Measurements from ENCODE around the gene HHEX.
A peak's percentile ranks its signal among the peaks of the same experiment; 100 is the strongest.
"Not testable (repeated sequence)": the region's sequence is repeated elsewhere in the genome, so short reads cannot be mapped to it uniquely, and the experiment has no call there.

HHEX gene

DNA sequence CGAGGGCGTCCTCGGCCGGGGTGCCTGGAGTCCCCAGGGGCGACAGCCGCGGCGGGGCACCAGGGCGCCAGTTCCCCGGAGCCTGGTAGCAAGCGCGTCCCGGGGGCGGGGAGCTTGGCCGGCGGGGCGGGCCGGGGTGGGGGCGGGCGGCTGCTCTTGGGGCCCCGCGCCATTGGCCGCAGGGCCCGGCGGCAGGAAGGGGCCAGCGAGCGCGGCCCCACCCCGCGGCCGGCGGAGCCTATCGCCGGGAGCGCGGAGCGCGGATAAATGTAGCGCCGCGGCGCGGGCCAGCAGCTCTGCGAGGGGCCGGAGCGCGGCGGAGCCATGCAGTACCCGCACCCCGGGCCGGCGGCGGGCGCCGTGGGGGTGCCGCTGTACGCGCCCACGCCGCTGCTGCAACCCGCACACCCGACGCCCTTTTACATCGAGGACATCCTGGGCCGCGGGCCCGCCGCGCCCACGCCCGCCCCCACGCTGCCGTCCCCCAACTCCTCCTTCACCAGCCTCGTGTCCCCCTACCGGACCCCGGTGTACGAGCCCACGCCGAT is at the start of gene HHEX:
Gene HHEX, plus strand, starts transcription at position 293 of the 548 bp plus-strand sequence. Its CDS starts 32 bp downstream, at position 325.
- DNase-seq: no peak

DNA sequence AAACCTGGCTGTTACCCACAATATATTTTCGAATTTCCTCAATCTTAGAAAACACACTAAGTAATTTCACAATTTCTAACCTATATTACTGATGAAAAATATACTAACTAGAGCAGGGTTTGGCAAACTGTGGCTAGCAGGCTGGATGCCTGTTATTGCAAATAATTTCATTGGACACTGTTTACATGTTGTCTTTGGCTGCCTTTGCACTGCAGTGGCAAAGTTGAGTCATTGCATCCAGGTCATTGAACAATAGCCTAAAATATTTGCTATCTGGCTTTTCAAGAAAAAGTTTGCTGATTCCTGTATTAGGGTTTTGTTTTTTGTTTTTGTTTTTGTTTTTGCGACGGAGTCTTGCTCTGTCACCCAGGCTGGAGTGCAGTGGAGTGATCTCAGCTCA is 49.6 kb upstream of the HHEX start:
- no peak for DNase-seq

DNA sequence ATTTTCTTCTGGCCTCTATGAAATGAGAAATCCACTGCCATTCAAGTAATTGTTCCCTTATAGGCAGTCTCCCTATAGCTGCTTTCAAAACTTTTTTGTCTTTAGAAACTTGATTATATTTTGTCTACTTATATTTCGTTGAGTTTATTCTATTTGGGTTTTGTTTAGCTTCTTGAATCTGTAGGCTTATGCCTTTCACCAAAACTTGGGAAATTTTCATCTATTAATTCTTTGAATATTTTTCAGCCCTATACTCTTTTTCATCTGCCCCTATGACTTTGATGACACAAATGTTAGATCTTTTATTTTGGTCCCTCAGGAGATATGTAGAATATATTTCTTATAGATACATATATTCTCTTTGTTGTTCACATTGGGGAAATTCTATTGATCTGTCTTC is 48.3 kb upstream of the HHEX start:
- no peak for DNase-seq

DNA sequence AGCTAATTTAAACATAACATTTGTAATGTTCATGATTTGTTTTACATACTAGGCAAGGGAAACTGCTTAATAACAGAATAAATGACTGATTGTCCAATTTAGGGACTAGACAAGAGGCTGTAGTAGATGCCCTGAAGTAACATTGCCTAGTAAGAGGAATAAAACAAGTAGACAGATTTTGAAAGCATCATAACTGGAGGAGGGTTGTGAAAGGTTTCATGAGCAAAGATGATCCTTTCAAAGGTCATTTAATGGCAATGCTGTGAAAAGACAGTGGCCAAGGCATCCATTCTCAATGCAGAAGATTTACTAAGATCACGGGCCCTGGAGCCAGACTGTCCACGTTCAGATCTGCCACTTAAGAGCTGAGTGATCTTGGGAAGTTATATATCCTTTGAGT is 44.8 kb upstream of the HHEX start:
- no peak for DNase-seq

DNA sequence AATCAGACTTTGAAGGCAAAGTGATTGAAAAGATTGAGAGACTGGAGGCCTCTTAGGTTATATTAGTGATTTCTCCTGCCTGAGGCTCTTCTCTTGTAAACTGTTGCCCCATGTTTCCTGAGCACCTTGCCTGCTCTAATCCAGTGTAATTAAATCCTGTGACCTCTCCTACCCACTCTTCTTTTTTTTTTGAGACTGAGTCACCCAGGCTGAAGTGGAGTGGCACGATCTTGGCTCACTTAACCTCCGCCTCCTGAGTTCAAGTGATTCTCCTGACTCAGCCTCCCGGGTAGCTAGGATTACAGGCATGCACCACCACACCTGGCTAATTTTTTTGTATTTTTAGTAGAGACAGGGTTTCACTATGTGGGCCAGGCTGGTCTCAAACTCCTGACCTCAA is 38.9 kb upstream of the HHEX start:
- not testable (repeated sequence) for DNase-seq

DNA sequence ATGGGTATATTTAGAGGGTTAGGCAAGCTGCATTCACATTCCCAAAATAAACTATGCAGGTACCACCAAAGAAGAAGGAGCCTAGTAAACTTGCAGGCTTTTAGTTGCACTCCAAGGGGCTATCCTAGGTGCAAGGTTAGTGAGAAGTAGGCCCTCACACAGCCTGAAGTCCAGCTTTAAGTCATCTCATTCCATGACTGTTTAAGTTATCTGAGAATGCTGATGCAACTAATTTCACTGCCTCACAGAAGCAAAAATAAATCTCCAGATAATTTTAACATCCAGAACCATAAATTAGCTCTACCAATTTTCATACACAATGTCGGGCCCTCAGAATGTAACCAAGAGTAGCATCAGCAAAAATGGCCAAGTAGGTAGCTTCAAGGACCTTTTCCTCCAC is 34.3 kb upstream of the HHEX start:
- DNase-seq: no peak

DNA sequence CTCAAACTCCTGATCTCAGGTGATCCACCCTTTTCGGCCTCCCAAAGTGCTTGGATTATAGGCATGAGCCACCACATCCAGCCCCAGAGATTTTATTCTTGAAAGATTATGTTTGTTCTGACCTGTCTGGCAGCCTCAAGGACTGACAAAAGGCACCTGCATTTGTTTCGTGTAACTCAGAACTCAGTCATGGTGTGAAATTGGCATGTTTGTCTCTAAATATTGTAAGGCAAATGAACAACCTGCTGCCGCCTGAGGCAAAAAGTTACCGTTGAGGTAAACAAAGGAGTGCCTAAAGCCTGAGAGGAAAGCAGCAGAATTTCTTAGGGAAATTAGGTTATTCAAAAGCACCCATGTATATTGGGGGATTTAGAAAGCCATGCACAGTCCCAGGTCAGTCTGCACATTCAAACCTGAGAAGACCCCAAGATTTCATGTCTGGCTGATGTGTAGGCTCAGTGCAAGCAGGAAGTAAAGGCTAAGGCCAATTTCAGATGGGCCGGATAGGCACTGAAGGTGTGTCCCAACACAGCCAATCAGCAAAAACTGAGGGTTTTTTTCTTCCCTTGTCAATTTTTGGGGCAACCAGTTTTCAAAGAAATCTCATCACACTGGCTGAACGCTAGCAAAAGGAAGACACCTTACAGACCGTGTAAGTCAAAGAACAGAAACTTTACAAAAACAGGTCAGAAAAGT is 33.3 kb upstream of the HHEX start:
- DNase-seq: no peak

DNA sequence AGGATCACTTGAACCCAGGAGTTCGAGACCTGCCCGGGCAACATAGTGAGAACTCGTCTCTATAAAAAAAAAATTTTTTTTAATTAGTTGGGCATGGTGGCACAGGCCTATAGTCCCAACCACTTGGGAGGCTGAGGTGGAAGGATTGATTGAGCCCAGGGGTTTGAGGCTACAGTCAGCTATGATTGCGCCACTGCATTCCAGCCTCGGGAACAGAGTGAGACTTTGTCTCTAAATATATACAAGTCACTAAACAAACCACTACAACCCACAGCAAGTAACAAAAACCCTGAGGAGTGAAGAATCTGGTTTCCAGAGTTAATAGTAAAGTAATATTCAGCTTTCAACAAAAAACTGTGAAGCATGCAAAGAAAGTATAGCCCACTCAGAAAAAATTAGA is 32.7 kb upstream of the HHEX start:
- no peak for DNase-seq

DNA sequence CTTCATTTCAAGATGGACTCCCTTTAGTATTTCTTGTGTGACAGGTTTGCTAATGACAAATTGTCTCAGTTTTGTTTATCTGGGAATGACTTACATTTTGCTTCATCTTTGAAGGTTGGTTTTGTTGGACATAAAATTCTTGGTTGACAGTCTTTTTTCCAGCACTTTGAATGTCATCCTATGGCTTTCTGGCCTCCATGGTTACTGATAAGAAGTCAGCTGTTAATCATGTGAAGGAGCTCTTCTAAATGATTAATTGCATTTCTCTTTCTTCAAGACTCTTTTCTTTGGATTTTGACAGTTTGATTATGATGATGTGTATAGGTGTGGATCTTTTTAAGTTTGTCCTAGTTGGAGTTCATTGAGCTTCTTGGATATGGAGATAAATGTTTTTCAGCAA is 26.9 kb upstream of the HHEX start:
- no peak for DNase-seq

DNA sequence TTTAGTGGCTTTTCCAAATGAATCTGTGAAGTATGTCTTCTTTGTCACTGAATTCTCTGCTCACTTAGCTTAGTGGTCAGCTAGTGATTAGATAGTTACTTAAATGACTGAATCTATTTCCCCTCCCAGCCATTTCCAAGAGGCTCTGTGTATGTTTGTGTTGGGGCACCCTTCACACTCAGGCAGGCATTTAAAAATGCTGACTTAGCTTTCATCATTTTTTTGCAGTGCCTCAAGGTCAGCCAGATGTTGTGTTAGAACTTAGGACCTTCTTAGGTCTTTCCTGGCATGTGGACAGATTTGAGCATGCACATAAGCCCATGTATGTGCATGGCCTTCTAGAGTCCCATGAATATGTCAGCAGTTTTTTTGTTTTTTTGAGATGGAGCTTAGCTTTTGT is 25.4 kb upstream of the HHEX start:
- no peak for DNase-seq

DNA sequence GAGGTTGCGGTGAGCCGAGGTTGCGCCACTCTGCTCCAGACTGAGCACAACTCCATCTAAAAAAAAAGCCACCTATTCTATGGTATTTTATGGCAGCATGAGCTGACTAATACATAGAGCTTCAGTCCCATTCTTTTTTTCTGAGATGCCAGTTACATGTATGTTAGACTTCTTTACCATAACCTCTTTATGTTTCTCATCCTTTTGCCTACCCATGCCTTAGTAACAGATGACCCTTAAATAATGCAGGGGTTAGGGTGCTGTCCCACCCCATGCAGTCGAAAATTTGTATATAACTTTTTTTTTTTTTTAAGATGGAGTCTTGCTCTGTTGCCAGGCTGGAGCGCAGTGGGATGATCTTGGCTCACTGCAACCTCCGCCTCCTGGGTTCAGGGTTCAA is 22.7 kb upstream of the HHEX start:
- DNase-seq: no peak

DNA sequence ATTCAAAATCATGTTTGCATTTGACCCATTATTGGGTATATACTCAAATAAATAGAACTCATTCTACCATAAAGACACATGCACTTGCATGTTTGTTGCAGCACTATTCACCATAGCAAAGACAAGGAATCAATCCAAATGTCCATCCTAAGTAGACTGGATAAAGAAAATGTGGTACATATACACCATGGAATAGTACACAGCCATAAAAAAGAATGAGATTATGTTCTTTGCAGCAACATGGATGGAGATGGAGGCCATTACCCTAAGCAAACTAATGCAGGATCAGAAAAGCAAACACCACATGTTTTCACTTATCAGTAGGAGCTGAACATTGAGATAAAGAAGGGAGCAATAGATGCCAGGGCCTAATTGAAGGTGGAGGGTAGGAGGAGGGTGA is 12.0 kb upstream of the HHEX start:
- no peak for DNase-seq

DNA sequence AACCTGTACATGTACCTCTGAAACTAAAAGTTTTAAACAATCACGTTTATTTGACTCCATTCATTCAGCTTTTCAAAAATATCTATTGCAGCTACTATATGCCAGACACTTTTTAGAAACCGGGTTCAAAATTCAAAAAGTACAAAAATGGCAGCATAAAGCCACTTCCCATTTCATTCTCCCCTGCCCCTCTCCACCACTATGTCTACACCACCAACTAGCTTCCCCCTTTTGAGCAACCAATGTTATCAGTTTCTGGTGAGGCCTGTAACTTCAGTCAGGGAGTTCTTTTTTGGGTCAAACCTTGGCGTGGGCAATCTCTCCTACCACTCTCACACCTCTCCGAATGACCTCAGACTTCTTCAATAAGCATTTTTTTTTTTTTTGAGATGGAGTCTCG is 11.5 kb upstream of the HHEX start:
- no peak for DNase-seq

DNA sequence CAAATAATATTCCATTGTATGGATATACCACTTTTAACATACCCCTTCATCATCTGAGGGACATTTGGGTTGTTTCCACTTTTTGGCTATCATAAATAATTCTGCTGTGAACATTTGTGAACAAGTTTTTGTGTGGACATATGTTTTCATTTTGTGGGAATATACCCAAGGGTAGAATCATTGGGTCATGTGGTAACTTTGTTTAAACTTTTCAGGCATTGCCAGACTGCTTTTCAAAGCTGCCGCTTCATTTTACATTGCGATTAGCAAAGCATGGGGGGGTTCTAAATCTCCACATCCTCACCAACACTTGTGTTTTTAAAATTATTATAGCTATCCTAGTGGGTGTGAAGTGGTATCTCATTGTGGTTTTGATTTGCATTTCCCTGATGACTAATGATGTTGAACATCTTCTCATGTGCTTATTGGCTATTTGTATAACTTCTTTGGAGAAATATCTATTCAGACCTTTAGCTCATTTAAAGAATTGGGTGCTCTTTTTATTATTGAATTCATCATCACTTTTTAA is 8.4 kb upstream of the HHEX start:
- DNase-seq: no peak

DNA sequence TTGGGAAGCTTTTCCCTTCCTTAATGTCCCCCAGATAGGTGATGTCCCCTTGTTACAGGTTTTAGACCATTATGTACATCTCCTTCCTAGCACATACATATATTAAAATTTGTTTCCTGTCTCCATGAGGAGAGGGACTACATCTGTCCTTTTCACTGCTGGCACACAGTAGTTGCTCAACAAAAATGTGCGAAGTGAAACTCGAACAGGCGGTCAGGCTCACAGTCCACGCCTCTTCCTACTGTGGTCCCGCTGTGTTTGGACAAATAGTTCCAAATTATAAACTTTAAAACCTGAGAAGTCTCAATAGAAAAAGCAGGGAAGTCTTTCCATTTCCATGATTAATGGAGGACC is 1.2 kb upstream of the HHEX start:
- DNase-seq: no peak

DNA sequence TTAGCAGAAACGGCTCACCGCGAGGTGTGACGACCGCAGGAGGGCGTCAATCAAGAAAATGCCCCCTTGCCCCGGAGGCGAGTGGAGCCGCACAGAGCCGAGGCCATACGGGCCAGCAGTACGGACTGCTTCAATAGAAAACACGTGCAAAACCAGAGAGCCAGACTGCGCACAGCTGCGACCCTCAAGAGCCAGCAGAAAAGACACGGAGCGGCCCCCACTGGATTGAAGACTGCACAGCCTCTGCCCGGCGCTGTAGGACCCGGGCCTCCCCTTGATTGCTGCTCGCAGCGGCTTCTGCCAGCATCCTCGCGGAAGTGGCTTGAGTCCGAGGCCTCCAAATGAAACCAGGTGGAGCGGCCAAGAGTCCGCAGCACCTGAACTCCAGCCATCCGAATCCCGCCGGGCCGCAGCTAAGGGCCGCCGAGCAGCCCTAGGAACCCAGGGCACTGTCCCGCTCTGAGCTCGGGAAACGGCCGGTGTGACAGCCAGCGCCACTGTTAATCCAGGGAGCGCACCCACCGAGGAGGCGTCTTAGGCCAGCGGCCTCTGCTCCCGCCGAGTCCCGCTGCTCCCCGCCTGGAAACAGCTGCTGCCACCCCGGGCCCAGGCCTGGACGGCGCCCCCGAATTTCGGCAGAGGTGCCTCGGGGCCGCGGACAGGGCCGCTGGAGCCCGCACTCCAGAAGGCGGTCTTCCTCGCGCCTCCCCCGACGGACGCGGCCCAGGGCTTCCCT is 660 bp upstream of the HHEX start:
- peak; percentile 80 for DNase-seq

DNA sequence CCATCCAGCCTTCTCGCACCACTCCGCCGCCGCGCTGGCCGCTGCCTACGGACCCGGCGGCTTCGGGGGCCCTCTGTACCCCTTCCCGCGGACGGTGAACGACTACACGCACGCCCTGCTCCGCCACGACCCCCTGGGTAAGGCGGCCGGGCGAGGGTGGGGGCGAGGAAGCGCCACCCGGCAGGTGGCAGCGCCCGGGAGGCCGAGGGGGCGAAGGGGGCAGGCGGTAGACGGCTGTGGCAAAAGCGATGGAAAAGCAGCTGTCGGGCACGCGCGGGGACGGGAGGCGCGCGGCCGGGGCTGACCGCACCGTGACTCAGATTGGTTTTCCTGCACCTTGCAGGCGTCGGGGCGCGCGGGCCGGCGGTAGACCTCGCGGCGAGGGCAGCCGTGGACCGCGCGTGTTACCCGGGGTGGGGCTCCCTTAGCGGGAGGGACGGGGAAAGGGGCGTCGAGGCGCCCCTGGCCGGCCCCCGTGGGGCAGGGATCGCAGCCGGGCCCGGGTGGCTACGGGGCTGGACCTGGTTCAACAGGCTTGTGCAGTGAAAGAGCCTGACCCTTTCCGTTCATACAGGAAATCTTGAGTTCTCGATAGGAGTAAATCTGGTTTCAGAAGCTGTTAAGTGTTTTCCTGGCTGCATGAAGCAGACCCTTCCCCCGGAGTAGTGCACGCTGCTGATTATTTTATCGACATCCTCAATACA is 608 bp downstream of the HHEX start:
- DNase-seq: peak; percentile 76

DNA sequence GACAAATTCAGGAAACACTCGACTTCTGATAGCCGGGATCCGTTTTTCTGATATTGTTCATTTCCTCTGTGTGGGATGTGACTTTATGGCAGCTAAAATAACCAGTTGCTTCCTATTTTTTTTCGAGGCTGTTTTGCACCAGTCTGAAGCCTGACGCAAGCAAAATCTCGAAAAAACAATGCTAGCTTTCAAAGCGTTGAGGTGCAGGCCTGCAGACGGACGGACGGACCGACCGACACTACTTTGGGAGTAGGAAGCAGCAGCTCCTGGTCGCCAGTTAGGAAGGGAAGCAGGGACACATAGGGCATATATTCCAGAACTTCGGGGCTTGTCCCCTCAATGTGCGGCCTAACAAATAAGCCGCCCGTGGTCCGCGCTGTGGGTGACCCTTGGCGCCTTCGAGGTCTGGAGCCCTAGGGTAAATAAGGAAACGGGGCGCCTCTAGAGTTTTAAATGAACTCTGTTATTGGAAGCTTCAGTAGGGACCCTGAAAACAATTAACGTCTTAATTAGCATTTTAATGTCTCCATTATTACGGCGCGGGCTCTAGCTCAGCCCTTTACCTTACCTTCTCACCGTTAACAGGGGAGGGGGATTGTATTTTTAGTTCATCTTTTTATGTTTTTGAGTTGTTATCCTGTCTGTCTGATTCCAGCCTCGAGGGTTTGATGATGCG is 1.3 kb downstream of the HHEX start:
- no peak for DNase-seq

DNA sequence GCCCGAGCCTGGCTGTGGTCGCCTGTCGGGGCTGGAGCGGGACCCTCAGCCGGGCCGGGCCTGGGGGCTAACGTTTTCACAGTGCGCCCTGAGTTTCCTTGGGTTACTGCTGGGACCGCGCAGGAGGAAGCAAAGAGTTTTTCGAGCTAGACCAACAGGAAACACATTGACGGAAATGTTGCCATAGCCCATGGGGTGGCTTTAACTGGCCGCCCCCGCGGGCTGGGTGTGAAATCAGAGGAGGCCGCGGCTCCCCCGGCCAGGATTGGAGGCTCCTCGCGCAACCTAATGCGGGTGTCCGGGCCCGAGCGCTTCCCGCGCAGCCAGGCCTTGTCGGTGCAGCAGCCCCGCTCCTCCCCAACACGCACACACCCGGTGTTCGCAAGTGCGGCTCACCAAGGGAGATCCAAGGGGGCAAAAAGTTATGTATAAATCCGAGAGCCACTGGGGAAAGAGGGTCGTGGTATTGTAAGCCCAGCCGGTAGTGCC is 1.9 kb downstream of the HHEX start:
- no peak for DNase-seq

DNA sequence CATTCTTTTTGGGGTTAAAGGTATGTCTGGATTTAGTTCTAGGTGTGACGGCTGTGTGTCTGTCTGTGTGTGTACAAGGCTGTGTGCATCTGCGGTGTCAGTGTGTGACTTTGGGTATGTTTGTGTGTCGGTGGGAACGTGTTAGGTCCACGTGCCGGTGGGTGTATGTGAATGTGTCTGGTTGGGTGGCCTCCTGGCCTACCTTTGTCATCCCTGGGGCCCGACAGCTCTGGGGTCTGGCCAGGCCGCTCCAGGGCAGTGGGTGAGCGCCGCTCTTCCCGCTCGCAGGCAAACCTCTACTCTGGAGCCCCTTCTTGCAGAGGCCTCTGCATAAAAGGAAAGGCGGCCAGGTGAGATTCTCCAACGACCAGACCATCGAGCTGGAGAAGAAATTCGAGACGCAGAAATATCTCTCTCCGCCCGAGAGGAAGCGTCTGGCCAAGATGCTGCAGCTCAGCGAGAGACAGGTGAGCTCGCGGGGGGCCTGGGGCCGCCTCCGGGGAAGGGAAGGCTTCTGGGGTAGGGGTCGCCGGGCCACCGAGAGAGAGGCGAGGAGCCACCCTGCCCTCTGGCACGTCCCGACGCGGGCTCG is 2.4 kb downstream of the HHEX start:
- peak; percentile 71 for DNase-seq

DNA sequence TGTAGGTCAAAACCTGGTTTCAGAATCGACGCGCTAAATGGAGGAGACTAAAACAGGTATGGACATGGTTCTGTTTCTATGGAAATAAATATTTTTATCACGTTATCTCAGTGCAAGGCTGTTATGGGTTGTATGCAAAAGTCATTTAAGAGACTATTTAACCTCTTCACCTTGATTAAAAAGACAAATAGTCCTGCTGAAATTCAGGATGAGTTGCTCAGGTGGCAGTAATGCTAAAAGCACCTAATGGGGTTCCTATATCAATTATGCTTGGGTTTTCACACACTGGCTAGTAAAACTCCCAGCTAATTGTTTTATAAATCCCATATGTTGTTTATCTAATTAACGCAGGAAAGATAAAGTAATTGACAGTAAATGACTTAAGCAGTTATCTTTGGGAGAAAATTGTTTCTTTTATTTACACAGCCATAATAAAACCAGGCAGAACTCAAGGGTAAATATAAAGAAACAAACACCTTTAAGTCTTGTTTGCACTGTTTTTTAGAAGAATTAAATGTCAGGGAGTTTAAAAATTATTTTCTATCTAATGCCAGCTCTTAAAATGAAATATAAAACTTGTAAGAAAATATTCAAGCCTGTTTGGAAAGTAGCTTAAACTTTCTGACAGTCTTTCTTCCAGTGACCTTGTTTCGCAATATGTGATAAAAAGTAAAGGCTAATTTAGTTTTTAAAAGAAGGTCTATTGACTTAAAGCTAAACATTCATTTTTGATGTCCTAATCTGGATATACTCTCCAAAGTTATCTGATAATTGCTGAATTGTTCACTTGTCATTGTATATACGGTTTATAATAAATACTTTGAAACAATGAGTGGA is 3.2 kb downstream of the HHEX start:
- no peak for DNase-seq

DNA sequence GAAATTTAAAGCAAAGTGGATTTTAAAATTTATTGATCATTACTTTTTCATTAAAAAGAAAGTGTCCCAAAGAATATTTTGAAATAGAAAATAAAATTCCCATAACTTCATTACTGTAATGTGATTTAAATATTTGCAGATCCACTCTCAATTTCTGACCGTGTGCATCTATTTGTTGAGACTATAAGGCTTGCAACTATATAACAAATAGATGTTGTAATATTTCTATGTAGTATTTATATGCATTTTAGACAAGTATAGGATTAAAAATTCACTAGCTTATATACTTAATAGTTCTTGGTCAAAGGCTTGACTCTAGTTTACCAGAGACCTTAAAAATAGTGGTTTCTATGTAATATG is 3.8 kb downstream of the HHEX start:
- DNase-seq: no peak
